ENCODE results near the gene PLBD2. TPM values are rescaled to one million over a fixed set of nuclear protein-coding genes. Genes with fewer than 3 reads are reported as not detected.

The PLBD2 gene
- total RNA-seq, 2 donors from 2014 or later, result 20.2 to 23.4 TPM

DNA sequence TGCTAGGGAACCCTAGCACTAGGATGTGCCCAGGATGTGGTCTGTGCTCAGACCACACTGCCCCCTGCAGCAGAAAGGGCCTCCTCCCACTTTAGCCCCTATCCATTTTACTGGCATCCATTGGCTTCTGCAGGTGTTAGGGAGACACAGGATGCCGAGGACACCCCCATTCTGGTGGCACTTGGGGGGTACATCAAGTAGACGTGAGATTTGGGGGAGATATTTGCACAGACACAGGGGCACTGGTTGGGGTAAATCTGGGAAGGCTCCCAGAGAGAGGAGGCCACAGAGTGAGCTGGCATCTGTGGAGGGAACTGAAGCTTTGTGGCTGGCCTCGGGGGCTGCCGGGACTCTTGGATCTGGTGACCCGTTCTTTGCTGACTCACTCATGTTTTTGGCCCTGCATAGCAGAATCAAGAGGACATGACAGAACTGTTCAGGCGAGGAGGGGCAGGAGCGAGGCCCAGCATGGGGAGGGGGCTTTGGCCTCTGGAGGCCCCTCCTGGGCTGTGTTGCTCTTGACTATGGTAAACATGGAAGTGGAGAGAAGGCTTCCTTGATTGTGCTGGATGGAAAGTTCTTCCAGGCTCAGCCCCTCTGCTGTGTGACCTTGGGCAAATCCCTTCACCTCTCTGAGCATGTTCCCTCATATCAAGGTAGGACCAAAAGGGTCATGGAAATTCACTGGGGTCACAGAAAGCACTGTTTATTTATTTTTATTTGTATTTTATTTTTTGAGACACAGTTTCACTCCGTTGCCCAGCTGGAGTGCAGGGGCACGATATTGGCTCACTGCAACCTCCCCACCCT is 1.8 kb downstream of the PLBD2 start:
- H3K9me3 ChIP-seq, result no peaks in the 10 kb centered on the region
- H3K4me3 ChIP-seq, result no peak overlapping the region
- TF ChIP-seq, protein P1, sequence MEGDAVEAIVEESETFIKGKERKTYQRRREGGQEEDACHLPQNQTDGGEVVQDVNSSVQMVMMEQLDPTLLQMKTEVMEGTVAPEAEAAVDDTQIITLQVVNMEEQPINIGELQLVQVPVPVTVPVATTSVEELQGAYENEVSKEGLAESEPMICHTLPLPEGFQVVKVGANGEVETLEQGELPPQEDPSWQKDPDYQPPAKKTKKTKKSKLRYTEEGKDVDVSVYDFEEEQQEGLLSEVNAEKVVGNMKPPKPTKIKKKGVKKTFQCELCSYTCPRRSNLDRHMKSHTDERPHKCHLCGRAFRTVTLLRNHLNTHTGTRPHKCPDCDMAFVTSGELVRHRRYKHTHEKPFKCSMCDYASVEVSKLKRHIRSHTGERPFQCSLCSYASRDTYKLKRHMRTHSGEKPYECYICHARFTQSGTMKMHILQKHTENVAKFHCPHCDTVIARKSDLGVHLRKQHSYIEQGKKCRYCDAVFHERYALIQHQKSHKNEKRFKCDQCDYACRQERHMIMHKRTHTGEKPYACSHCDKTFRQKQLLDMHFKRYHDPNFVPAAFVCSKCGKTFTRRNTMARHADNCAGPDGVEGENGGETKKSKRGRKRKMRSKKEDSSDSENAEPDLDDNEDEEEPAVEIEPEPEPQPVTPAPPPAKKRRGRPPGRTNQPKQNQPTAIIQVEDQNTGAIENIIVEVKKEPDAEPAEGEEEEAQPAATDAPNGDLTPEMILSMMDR (IDR thresholded peaks at IDR 0.05), result no peak
- no peaks in the 10 kb centered on the region for H3K36me3 ChIP-seq
- H3K27ac ChIP-seq, result no peak overlapping the region
- intact Hi-C loops (cut with DNase I), result no loop called here
- no peaks in the 10 kb centered on the region for H3K27me3 ChIP-seq
- peak overlapping the region; percentile 41 to 92 for H3K9ac ChIP-seq (ENCODE audit: low read depth in 2 of 2, low read length in 2 of 2)
- DNase-seq, result peak; percentile 23
- H3K4me1 ChIP-seq, result no peaks in the 10 kb centered on the region

DNA sequence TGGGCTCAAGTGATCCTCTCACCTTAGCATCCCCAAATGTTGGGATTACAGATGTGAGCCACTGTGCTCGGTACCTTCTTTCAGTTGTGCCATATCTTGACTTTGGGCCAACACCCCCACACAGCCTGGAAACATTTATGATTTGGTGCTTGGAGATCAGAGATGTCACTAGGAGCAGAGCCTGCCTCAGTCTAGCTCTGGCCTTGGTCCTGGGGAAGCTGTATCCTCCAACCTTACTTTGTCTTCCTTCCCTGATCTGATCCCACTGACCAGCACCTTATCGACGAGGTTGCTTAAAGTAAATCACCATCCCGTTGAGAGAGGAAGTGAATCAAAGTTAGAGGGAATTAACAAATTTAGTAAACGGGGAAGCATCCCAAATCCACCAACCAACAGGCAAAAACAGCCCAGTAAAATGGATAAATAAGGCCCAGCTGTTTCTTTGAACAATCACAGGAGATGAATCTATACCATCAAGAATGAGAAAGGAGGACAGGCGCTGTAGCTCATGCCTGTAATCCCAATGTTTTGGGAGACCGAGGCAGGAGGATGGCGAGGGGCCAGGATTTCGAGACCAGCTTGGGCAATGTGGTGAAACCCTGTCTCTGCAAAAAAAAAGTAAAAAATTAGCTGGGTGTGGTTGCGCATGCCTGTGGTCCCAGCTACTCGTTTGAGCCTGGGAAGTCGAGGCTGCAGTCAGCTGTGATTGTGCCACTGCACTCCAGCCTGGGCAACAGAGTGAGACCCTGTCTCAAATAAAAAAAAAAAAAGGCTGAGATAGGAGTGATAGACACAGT is 3.4 kb downstream of the PLBD2 start:
- intact Hi-C loops (cut with DNase I), result no loop called here
- no peaks in the 10 kb centered on the region for H3K9me3 ChIP-seq
- no peak overlapping the region for H3K4me3 ChIP-seq
- H3K36me3 ChIP-seq, result no peaks in the 10 kb centered on the region
- no peaks in the 10 kb centered on the region for H3K4me1 ChIP-seq
- no peak overlapping the region for H3K27ac ChIP-seq
- no peaks in the 10 kb centered on the region for H3K27me3 ChIP-seq
- no peak for DNase-seq
- H3K9ac ChIP-seq (ENCODE audit: low read depth in 2 of 2, low read length in 2 of 2), result no peak overlapping the region
- TF ChIP-seq, protein P1 (IDR thresholded peaks at IDR 0.05), result no peak

DNA sequence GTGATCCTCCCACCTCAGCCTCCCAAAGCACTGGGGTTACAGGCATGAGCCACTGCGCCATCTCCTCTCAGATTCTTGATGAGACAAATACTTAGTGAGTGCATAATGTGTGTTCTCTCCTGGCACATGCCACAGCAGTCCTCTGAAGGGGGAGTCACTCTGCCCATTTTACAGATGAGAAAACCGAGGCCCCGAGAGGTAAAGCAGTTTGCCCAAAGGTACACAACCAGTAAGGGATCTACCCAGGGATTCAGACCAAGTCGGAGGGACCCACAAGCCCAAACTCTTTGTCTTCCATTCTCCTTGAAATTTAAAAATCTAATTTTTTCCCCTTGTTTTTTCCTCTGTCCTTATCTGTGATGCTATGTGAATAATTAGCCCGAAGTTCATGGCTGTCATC is 6.3 kb downstream of the PLBD2 start:
- Histone ChIP-seq H3K4me1 (no peaks in the 10 kb centered on the region), H3K36me3 (no peaks in the 10 kb centered on the region), H3K9me3 (no peaks in the 10 kb centered on the region), H3K4me3 (no peak overlapping the region), H3K9ac (ENCODE audit: low read depth in 2 of 2, low read length in 2 of 2) (no peak overlapping the region), H3K27me3 (no peaks in the 10 kb centered on the region), H3K27ac (no peak overlapping the region)
- TF ChIP-seq, protein P1 (IDR thresholded peaks at IDR 0.05), result no peak
- intact Hi-C loops (cut with DNase I), result no loop called here
- no peak for DNase-seq

DNA sequence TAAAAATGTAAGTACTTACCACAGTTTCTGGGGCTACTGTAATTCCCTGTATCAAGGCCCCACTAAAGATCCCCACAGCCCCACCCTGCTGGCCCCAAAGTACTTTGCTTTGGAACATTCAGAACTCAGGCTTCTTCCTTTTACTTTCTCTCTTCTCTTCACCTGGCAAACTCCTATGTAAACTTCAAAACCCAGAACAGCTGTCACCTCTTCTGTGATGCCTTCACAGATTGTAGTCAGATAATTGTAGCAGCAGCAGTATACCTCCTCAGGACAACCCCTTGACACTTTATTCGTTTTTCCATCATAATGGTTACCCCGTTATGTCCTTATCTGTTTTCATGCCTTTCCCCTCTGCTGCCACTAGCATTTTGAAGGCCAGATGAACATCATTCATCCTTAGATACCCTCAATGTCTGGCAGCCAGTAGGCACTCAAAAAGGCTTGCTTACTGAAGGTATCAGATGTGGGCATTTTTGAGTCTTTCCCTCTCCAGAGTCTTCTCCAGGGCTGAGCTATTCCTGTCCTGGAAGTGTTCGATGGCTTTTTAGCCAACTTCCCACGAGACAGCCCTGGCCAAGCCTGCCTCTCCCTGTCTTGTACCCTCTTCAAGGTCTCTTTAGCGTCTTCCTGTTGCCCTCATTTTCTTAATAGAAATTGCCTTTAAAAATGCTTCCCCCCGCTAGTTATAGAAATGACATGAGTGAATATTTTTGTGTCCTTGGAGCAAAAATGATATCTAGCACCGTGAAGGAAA is 7.4 kb downstream of the PLBD2 start:
- no peak overlapping the region for H3K27ac ChIP-seq
- H3K9me3 ChIP-seq, result no peaks in the 10 kb centered on the region
- no peak for DNase-seq
- no peaks in the 10 kb centered on the region for H3K4me1 ChIP-seq
- TF ChIP-seq, protein P1 (IDR thresholded peaks at IDR 0.05), result no peak
- intact Hi-C loops (cut with DNase I), result no loop called here
- H3K36me3 ChIP-seq, result no peaks in the 10 kb centered on the region
- H3K9ac ChIP-seq (ENCODE audit: low read depth in 2 of 2, low read length in 2 of 2), result no peak overlapping the region
- H3K4me3 ChIP-seq, result no peak overlapping the region
- no peaks in the 10 kb centered on the region for H3K27me3 ChIP-seq

DNA sequence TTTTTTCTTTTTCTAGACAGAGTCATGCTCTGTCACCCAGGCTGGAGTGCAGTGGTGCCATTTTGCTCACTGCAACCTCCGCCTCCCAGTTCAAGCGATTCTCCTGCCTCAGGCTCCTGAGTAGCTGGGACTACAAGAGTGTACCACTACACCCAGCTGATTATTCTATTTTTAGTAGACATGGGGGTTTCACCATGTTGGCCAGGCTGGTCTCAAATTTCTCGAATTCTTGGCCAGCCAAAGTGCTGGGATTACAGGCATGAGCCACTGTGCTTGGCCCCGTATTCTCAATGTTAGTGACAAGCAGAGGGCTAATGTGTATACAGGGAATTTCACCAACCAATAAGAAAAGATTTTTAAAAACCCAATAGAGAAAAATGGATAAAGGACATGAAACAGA is 8.4 kb downstream of the PLBD2 start:
- Histone ChIP-seq H3K36me3 (no peaks in the 10 kb centered on the region), H3K9me3 (no peaks in the 10 kb centered on the region), H3K27ac (no peak overlapping the region), H3K4me1 (no peaks in the 10 kb centered on the region), H3K4me3 (no peak overlapping the region), H3K9ac (ENCODE audit: low read depth in 2 of 2, low read length in 2 of 2) (no peak overlapping the region), H3K27me3 (no peaks in the 10 kb centered on the region)
- intact Hi-C loops (cut with DNase I), result no loop called here
- TF ChIP-seq, protein P1 (IDR thresholded peaks at IDR 0.05), result no peak
- DNase-seq, result no peak
